Right lobe of liver (tissue), 6 donors: ENCODE measurements around the gene SLC38A10. TPM values are rescaled to one million over a fixed set of nuclear protein-coding genes. Genes with fewer than 3 reads are reported as not detected.

Source experiments
- ATAC-seq, 4 donors: fragments of 200-7000 bp; cut with Tn5 transposase; one replicate each; pipeline ENCODE4 v1.9.1; 2020; ENCODE audit warnings: mild to moderate bottlenecking in 4 of 4, moderate library complexity in 4 of 4
- DNase-seq, 3 donors: peaks; one replicate each; pipeline ENCODE4 v3.0.0-alpha.2; 2020
- H3K27ac ChIP-seq, 3 donors: fragments of 200-600 bp; one replicate each; pipeline ENCODE4 v1.8.0; 2022
- H3K27me3 ChIP-seq, 2 donors: fragments of 200-600 bp; one replicate each; pipeline ENCODE4 v1.8.0; 2022
- H3K36me3 ChIP-seq, 4 donors: fragments of 200-600 bp; sonication (generic) in 1 of 4; one replicate each; pipeline versions ENCODE4 v1.5.1 to v1.8.0; 2017 to 2022; ENCODE audit warnings: control low read depth in 1 of 4
- H3K4me1 ChIP-seq, 4 donors: fragments of 200-600 bp; sonication (generic) in 1 of 4; one replicate each; pipeline versions ENCODE4 v1.5.1 to v1.8.0; 2017 to 2022; ENCODE audit warnings: control low read depth in 1 of 4
- H3K4me3 ChIP-seq, 3 donors: fragments of 200-600 bp; one replicate each; pipeline ENCODE4 v1.8.0; 2022
- H3K9me3 ChIP-seq, 4 donors: fragments of 200-600 bp; sonication (generic) in 1 of 4; one replicate each; pipeline versions ENCODE4 v1.5.1 to v1.8.0; 2017 to 2022; ENCODE audit warnings: control low read depth in 1 of 4
- CTCF ChIP-seq, 4 donors: fragments of 200-600 bp in 3 of 4; fragments of 450-650 bp in 1 of 4; IDR thresholded peaks; one replicate each; pipeline versions ENCODE4 v1.5.1 to v1.8.0; 2016 to 2022; ENCODE audit warnings: antibody characterized with exemption in 4 of 4, mild to moderate bottlenecking in 2 of 4
- POLR2A ChIP-seq: fragments of 450-650 bp; IDR thresholded peaks from one replicate; pipeline ENCODE4 v1.6.1; 2017; ENCODE audit warnings: antibody characterized with exemption, mild to moderate bottlenecking
- WGBS: methylation state at CpG from one replicate; pipeline ENCODE4 v1.1.6; 2018; ENCODE audit warnings: low coverage, low lambda C conversion rate; ENCODE audit not compliant: insufficient coverage; ENCODE audit errors: missing lambda C conversion rate; 5-methylcytosine and 5-hydroxymethylcytosine counted together
- intact Hi-C, 2 donors: fragments of 100-400 bp; cut with DNase I; formaldehyde crosslinking; loops; one replicate each; pipeline versions ENCODE4 v1.11.2 to v1.14.1; 2022
- total RNA-seq, 6 experiments: library from RNA; depleted of rRNA in 2 of 6; stranded (reverse); fragments of >200 nt in 2 of 6; fragmentation: NEBNext Ultra II Directional in 3 of 6; extraction: Animal tissue kit (Norgen Biotek cat#: 25700) in 3 of 6; gene quantifications; one replicate each; pipeline versions ENCODE4 v1.1.0 to v1.2.4, GENCODE V29; 2016 to 2023
- donor health status: DM: no; HTN: yes; CAD: no.
- donor health status: DM: no; HTN: no; CAD: no.
- donor health status: DM: no; HTN: no; CAD: no.
- donor health status: DM: no; HTN: yes; CAD: no.
- donor health status: DM: no; HTN: yes; CAD: no.

SLC38A10 gene
- total RNA-seq, 6 experiments from 2014 or later: 60.9 to 104 (median 86.1) TPM

- Histone ChIP-seq H3K4me1 (peaks cover 0 to 22% (median 1%) of the 10 kb centered on the region in 4 donors), H3K27me3 (no peaks in the 10 kb centered on the region), H3K4me3 (no peak overlapping the region), H3K27ac (no peak overlapping the region), H3K36me3 (peaks cover 1 to 24% (median 3%) of the 10 kb centered on the region in 4 donors), H3K9me3 (no peaks in the 10 kb centered on the region)
- ATAC-seq: peak in 1 of 4 donors; percentile 3
- intact Hi-C loops: loop anchor here in 1 of 2 donors (10.0 kb wide), 1 partner anchor 222 kb away; no protein-coding TSS in a partner anchor
- WGBS: 98% methylated on average over 10 of the region's 28 CpGs
- DNase-seq: peak in 2 of 3 donors; percentile 19 to 56
- TF ChIP-seq POLR2A (no peak), CTCF (IDR thresholded peaks at IDR 0.05) (no peak)
Measured at GRCh38 chr17:81246679-81247338, 48.3 kb downstream of the SLC38A10 start.

GRCh38 chr17:81246343-81246670 is 48.8 kb downstream of the SLC38A10 start:
- peaks cover 0 to 19% (median 2%) of the 10 kb centered on the region in 4 donors for H3K36me3 ChIP-seq

GRCh38 chr17:81245665-81246342 is 49.3 kb downstream of the SLC38A10 start:
- H3K9me3 ChIP-seq: no peaks in the 10 kb centered on the region
- H3K36me3 ChIP-seq: peaks cover 0 to 14% (median 0%) of the 10 kb centered on the region in 4 donors
- H3K27ac ChIP-seq: peak overlapping the region in 1 of 3 donors; percentile 66
- no peaks in the 10 kb centered on the region for H3K27me3 ChIP-seq
- TF ChIP-seq CTCF (IDR thresholded peaks at IDR 0.05) (no peak), POLR2A (no peak)
- ATAC-seq (peak in 3 of 4 donors; percentile 1 to 57 (median 29)), DNase-seq (peak in 2 of 3 donors; percentile 37 to 64)
- intact Hi-C loops: loop anchor here in 1 of 2 donors (10.0 kb wide), 1 partner anchor 221 kb away; no protein-coding TSS in a partner anchor
- no peak overlapping the region for H3K4me3 ChIP-seq
- 93% methylated on average over 3 of the region's 37 CpGs for WGBS
- peaks cover 0 to 22% (median 1%) of the 10 kb centered on the region in 4 donors for H3K4me1 ChIP-seq

More at GRCh38 chr17:81246343-81246670, 48.8 kb downstream of the SLC38A10 start:
- ATAC-seq (no peak), DNase-seq (peak in 1 of 3 donors; percentile 22)
- TF ChIP-seq POLR2A (no peak), CTCF (IDR thresholded peaks at IDR 0.05) (no peak)
- no peaks in the 10 kb centered on the region for H3K27me3 ChIP-seq
- peaks cover 0 to 22% (median 1%) of the 10 kb centered on the region in 4 donors for H3K4me1 ChIP-seq
- WGBS: no CpG with 5 or more reads among the region's 10 CpGs
- intact Hi-C loops: loop anchor here in 1 of 2 donors (10.0 kb wide), 1 partner anchor 222 kb away; no protein-coding TSS in a partner anchor
- no peak overlapping the region for H3K27ac ChIP-seq
- no peak overlapping the region for H3K4me3 ChIP-seq
- no peaks in the 10 kb centered on the region for H3K9me3 ChIP-seq

GRCh38 chr17:81245024-81245664 is 50.0 kb downstream of the SLC38A10 start:
- peak in 2 of 4 donors; percentile 64 to 76 for ATAC-seq
- TF ChIP-seq POLR2A: no peak
- no peak for TF ChIP-seq CTCF (IDR thresholded peaks at IDR 0.05)
- DNase-seq: peak in 2 of 3 donors; percentile 46 to 72
- WGBS: 62% methylated on average over 12 of the region's 25 CpGs
- H3K4me1 ChIP-seq: peaks cover 0 to 24% (median 1%) of the 10 kb centered on the region in 4 donors
- peaks cover 0 to 7% (median 0%) of the 10 kb centered on the region in 4 donors for H3K36me3 ChIP-seq
- H3K27ac ChIP-seq: peak overlapping the region in 2 of 3 donors; percentile 2 to 66
- H3K9me3 ChIP-seq: no peaks in the 10 kb centered on the region
- no peaks in the 10 kb centered on the region for H3K27me3 ChIP-seq
- H3K4me3 ChIP-seq: no peak overlapping the region
- intact Hi-C loops: loop anchor here in 1 of 2 donors (10.0 kb wide), 1 partner anchor 220 kb away; no protein-coding TSS in a partner anchor
